ENCODE measurements around the gene NDUFAF8. TPM values are rescaled to one million over a fixed set of nuclear protein-coding genes. Genes with fewer than 3 reads are reported as not detected.

NDUFAF8 gene
- total RNA-seq, 1 donor from 2014 or later: 61.5 TPM

GRCh38 chr17:81232616-81233241 lies 6.4 kb upstream of the NDUFAF8 start:
- no peak overlapping the region for H3K4me3 ChIP-seq
- intact Hi-C loops (cut with micrococcal nuclease): no loop called here
- H3K27me3 ChIP-seq (ENCODE audit: low read depth): no peaks in the 10 kb centered on the region
- TF ChIP-seq, protein P1, sequence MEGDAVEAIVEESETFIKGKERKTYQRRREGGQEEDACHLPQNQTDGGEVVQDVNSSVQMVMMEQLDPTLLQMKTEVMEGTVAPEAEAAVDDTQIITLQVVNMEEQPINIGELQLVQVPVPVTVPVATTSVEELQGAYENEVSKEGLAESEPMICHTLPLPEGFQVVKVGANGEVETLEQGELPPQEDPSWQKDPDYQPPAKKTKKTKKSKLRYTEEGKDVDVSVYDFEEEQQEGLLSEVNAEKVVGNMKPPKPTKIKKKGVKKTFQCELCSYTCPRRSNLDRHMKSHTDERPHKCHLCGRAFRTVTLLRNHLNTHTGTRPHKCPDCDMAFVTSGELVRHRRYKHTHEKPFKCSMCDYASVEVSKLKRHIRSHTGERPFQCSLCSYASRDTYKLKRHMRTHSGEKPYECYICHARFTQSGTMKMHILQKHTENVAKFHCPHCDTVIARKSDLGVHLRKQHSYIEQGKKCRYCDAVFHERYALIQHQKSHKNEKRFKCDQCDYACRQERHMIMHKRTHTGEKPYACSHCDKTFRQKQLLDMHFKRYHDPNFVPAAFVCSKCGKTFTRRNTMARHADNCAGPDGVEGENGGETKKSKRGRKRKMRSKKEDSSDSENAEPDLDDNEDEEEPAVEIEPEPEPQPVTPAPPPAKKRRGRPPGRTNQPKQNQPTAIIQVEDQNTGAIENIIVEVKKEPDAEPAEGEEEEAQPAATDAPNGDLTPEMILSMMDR (IDR thresholded peaks at IDR 0.05; ENCODE audit: borderline replicate concordance): no peak
- H3K36me3 ChIP-seq: peaks cover 50% of the 10 kb centered on the region
- H3K9me3 ChIP-seq (replicated peaks): no peaks in the 10 kb centered on the region
- peaks cover 15% of the 10 kb centered on the region for H3K4me1 ChIP-seq
- no peak overlapping the region for H3K27ac ChIP-seq (replicated peaks)
- no peak for DNase-seq

GRCh38 chr17:81233316-81233715 lies 5.8 kb upstream of the NDUFAF8 start:
- no peak overlapping the region for H3K27ac ChIP-seq (replicated peaks)
- peaks cover 21% of the 10 kb centered on the region for H3K4me1 ChIP-seq
- no peaks in the 10 kb centered on the region for H3K27me3 ChIP-seq (ENCODE audit: low read depth)
- peaks cover 50% of the 10 kb centered on the region for H3K36me3 ChIP-seq
- TF ChIP-seq, protein P1 (IDR thresholded peaks at IDR 0.05; ENCODE audit: borderline replicate concordance): no peak
- no peak for DNase-seq
- intact Hi-C loops (cut with micrococcal nuclease): no loop called here
- no peaks in the 10 kb centered on the region for H3K9me3 ChIP-seq (replicated peaks)
- no peak overlapping the region for H3K4me3 ChIP-seq

- Histone ChIP-seq H3K4me1 (peaks cover 26% of the 10 kb centered on the region), H3K9me3 (replicated peaks) (no peaks in the 10 kb centered on the region), H3K27me3 (ENCODE audit: low read depth) (no peaks in the 10 kb centered on the region), H3K36me3 (peaks cover 50% of the 10 kb centered on the region), H3K4me3 (no peak overlapping the region), H3K27ac (replicated peaks) (no peak overlapping the region)
- no peak for DNase-seq
- TF ChIP-seq, protein P1 (IDR thresholded peaks at IDR 0.05; ENCODE audit: borderline replicate concordance): no peak
- intact Hi-C loops (cut with micrococcal nuclease): no loop called here
These were observed 5.2 kb upstream of the NDUFAF8 start for GRCh38 chr17:81233811-81234505.

DNA sequence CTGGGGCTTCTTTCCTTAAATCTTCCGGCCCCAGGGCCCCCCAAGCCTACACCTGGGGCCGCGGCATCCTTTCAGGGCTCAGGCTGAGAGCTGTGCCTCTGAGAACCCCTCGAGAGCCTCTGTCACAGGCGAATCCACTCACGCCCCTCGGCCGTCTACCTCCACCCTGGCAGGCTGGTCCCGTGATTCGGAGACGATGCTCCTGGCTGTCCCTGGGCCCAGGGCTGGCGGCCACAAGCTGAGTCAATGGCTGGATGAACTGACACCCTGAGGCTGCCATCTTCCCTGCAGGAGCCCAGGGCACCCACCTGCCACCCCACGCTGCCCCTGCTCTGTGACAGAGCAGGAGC lies 4.6 kb upstream of the NDUFAF8 start:
- TF ChIP-seq, protein P1 (IDR thresholded peaks at IDR 0.05; ENCODE audit: borderline replicate concordance): no peak
- intact Hi-C loops (cut with micrococcal nuclease): no loop called here
- Histone ChIP-seq H3K9me3 (replicated peaks) (no peaks in the 10 kb centered on the region), H3K27me3 (ENCODE audit: low read depth) (no peaks in the 10 kb centered on the region), H3K36me3 (peaks cover 46% of the 10 kb centered on the region), H3K27ac (replicated peaks) (no peak overlapping the region), H3K4me1 (peaks cover 30% of the 10 kb centered on the region), H3K4me3 (no peak overlapping the region)
- DNase-seq: no peak

- Histone ChIP-seq H3K36me3 (peaks cover 39% of the 10 kb centered on the region), H3K4me1 (peaks cover 37% of the 10 kb centered on the region), H3K27ac (replicated peaks) (no peak overlapping the region), H3K9me3 (replicated peaks) (no peaks in the 10 kb centered on the region), H3K27me3 (ENCODE audit: low read depth) (no peaks in the 10 kb centered on the region), H3K4me3 (no peak overlapping the region)
- TF ChIP-seq, protein P1 (IDR thresholded peaks at IDR 0.05; ENCODE audit: borderline replicate concordance): no peak
- intact Hi-C loops (cut with micrococcal nuclease): no loop called here
- DNase-seq: no peak
These were observed 3.9 kb upstream of the NDUFAF8 start for GRCh38 chr17:81234940-81235821.

All from left ventricle myocardium inferior (tissue), 1 donor.